OCI-LY3 (cell line): ENCODE results near the gene CENPM.

Experiments used
- EZH2phosphoT487 ChIP-seq: fragments of 200-600 bp; shearing (Covaris generic); IDR thresholded peaks from 2 replicates; pipeline ENCODE4 v1.6.1; 2018; ENCODE audit warnings: antibody characterized with exemption, mixed run types, low read depth
- TF ChIP-seq, protein P1 (sequence below): fragments of 200-600, 300-600 bp; sonication (generic); IDR thresholded peaks from 2 replicates; pipeline ENCODE4 v1.5.1; 2014; ENCODE audit warnings: antibody characterized with exemption, low read length, low read depth

DNA sequence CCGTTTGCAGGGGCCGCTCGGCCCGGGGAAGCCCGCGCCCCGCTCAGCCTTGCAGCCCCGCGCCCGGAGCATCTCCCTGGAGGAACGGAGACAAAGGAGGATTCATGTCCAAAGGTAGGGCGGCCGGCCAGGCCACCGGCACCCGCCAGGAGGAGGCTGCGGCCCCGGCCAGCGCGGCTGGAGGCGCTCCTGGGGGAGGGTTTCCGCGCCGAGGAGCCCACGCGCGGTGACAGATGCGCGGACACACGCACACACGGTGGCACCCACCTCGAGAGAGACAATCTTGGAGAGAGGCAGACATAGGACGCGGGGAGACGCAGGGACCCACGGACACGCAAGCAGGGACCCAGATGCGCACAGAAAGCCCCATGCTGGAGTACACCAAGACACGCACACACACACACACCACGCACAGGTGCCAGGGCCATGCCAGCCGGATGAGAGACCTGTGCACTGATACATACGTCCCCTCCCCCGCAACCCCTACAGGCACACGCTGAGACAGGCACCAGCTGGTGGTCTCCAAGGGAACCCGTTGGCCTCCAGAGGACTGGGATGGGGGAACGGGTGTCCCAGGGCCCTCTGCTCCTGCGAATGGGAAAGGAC, 30.1 kb upstream of the CENPM start:
- TF ChIP-seq, protein P1, sequence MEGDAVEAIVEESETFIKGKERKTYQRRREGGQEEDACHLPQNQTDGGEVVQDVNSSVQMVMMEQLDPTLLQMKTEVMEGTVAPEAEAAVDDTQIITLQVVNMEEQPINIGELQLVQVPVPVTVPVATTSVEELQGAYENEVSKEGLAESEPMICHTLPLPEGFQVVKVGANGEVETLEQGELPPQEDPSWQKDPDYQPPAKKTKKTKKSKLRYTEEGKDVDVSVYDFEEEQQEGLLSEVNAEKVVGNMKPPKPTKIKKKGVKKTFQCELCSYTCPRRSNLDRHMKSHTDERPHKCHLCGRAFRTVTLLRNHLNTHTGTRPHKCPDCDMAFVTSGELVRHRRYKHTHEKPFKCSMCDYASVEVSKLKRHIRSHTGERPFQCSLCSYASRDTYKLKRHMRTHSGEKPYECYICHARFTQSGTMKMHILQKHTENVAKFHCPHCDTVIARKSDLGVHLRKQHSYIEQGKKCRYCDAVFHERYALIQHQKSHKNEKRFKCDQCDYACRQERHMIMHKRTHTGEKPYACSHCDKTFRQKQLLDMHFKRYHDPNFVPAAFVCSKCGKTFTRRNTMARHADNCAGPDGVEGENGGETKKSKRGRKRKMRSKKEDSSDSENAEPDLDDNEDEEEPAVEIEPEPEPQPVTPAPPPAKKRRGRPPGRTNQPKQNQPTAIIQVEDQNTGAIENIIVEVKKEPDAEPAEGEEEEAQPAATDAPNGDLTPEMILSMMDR, result no peak
- no peak for TF ChIP-seq EZH2phosphoT487
